Kidney capillary endothelial cell (primary cell): Measurements from ENCODE around the gene POLD3.

Experiments used
- DNase-seq: peaks from one replicate; pipeline ENCODE4 v3.0.0-alpha.2; 2018; ENCODE audit warnings: low spot score

Gene POLD3

GRCh38 chr11:74691755-74692154 is 99.4 kb downstream of the POLD3 start:
- no peak for DNase-seq
